Mucosa of descending colon (tissue), 3 donors: ENCODE data around the gene NUDT3. TPM values are rescaled to one million over a fixed set of nuclear protein-coding genes. Genes with fewer than 3 reads are reported as not detected.

Experiments
- ATAC-seq: fragments of 200-7000 bp; cut with Tn5 transposase; one replicate; pipeline ENCODE4 v1.9.1; 2020; ENCODE audit warnings: mild to moderate bottlenecking, moderate library complexity
- DNase-seq, 3 donors: peaks; one replicate each; pipeline ENCODE4 v3.0.0-alpha.2; 2020
- H3K36me3 ChIP-seq: fragments of 200-600 bp; one replicate; pipeline ENCODE4 v1.8.0; 2021; ENCODE audit warnings: low read depth, mild to moderate bottlenecking
- H3K4me1 ChIP-seq: fragments of 200-600 bp; one replicate; pipeline ENCODE4 v1.8.0; 2021; ENCODE audit warnings: low read depth, mild to moderate bottlenecking
- H3K4me3 ChIP-seq: fragments of 200-600 bp; one replicate; pipeline ENCODE4 v1.8.0; 2021; ENCODE audit warnings: mild to moderate bottlenecking
- H3K9me3 ChIP-seq: fragments of 200-600 bp; one replicate; pipeline ENCODE4 v1.8.0; 2021; ENCODE audit warnings: mild to moderate bottlenecking
- intact Hi-C, 2 donors: fragments of 100-400 bp; cut with DNase I in 1 of 2; cut with micrococcal nuclease in 1 of 2; formaldehyde crosslinking; loops; one replicate each; pipeline versions ENCODE4 v1.11.0 to v1.11.1; 2022; cut with DNase I, micrococcal nuclease
- microRNA-seq: library from miRNA; unstranded; fragments of <30 nt; microRNA quantifications from one replicate; pipeline ENCODE4, GENCODE V29; 2019
- total RNA-seq, 3 donors: library from RNA; stranded (reverse); fragmentation: NEBNext Ultra II Directional in 2 of 3; extraction: Animal tissue kit (Norgen Biotek cat#: 25700) in 2 of 3; gene quantifications; one replicate each; pipeline versions ENCODE4 v1.2.1 to v1.2.4, GENCODE V29; 2021 to 2023
- TF ChIP-seq, protein P1 (sequence below): fragments of 200-600 bp; IDR thresholded peaks from one replicate; pipeline ENCODE4 v1.8.0; 2022; ENCODE audit warnings: antibody characterized with exemption, mild to moderate bottlenecking
- donor health status: DM: no; HTN: no; CAD: no; lungs with moderate emphysema.
- donor health status: DM: no; HTN: no; CAD: no.
- donor health status: DM: no; HTN: yes; CAD: no.

The NUDT3 gene
- total RNA-seq, 3 donors from 2014 or later, result 19.1 to 48.7 (median 26.7) TPM

DNA sequence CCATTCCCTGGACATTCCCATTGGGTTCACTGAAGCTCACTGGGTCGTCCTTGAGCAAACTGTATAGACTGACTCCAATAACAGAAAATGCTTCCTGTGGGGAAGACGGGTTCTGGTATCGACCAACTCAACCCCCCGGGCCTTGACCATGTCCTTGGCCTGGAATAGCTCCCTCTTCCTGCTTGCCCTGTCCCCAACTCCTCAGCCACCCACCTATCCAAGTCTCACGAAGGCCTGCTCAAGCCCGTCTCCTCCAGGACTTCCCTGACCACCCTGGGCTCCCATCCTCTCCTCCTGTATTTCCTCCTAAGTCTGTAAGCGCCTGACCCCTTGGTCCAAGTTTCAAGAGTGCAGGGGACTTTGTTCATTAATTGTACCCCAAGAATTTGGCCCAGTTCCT is 158.6 kb downstream of the NUDT3 start:
- no peaks in the 10 kb centered on the region for H3K4me1 ChIP-seq
- intact Hi-C loops, result no loop called here
- TF ChIP-seq, protein P1, sequence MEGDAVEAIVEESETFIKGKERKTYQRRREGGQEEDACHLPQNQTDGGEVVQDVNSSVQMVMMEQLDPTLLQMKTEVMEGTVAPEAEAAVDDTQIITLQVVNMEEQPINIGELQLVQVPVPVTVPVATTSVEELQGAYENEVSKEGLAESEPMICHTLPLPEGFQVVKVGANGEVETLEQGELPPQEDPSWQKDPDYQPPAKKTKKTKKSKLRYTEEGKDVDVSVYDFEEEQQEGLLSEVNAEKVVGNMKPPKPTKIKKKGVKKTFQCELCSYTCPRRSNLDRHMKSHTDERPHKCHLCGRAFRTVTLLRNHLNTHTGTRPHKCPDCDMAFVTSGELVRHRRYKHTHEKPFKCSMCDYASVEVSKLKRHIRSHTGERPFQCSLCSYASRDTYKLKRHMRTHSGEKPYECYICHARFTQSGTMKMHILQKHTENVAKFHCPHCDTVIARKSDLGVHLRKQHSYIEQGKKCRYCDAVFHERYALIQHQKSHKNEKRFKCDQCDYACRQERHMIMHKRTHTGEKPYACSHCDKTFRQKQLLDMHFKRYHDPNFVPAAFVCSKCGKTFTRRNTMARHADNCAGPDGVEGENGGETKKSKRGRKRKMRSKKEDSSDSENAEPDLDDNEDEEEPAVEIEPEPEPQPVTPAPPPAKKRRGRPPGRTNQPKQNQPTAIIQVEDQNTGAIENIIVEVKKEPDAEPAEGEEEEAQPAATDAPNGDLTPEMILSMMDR, result no peak
- ATAC-seq (no peak), DNase-seq (peak in 1 of 3 donors; percentile 34)
- no peaks in the 10 kb centered on the region for H3K9me3 ChIP-seq
- H3K4me3 ChIP-seq, result no peak overlapping the region
- no peaks in the 10 kb centered on the region for H3K36me3 ChIP-seq

DNA sequence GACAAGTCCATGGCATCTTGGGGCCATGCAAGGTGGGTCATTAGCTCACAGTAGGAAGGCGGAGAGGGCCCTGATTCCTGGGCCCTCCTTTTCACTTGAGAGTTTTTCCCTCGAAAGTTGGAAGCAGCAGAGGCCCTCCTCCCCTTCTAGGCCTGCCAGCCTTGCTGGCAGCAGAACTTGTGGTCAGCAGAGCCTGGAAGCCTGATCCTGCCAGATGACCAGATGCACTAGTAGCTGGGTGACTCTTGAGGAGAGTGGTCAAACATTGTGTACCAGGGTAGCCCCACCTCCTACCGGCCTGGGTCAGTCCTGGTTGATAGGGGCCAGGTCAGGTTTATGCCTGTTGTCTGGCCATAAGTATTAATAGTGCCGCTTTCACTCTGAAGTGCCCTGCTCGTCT is 159.6 kb downstream of the NUDT3 start:
- H3K4me3 ChIP-seq, result no peak overlapping the region
- no peaks in the 10 kb centered on the region for H3K9me3 ChIP-seq
- intact Hi-C loops, result no loop called here
- DNase-seq (no peak), ATAC-seq (no peak)
- no peaks in the 10 kb centered on the region for H3K36me3 ChIP-seq
- H3K4me1 ChIP-seq, result no peaks in the 10 kb centered on the region
- TF ChIP-seq, protein P1, result no peak

DNA sequence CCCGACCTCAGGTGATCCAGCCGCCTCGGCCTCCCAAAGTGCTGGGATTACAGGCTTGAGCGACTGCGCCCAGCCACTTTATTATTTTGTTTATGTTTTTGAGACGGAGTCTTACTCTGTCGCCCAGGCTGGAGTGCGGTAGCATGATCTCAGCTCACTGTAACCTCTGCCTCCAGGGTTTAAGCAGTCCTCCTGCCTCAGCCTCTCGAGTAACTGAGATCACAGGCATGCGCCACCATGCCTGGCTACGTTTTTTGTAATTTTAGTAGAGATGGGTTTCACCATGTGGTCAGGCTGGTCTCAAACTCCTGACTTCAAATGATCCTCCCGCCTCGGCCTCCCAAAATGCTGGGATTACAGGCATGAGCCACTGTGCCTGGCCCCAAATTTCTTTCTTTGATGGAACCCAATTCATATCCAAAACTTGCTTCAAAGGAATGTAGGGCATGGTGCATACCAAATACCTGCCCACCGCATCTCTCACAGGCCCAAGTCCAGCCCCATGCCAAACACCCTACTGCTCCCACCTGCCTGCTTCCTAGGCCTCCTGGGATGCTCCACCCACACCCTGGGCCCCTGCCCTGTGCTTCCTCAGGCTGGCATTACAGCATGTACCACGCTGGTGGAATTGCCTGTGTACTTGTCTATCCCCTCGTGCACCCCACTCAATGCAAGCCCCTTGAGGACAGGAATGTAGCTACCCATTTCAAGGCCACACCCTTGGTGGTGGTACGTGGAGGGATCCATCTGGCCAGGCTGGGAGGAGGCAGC is 160.7 kb downstream of the NUDT3 start:
- intact Hi-C loops, result no loop called here
- Histone ChIP-seq H3K4me3 (no peak overlapping the region), H3K9me3 (no peaks in the 10 kb centered on the region), H3K36me3 (no peaks in the 10 kb centered on the region), H3K4me1 (no peaks in the 10 kb centered on the region)
- DNase-seq (no peak), ATAC-seq (no peak)
- TF ChIP-seq, protein P1, result no peak

DNA sequence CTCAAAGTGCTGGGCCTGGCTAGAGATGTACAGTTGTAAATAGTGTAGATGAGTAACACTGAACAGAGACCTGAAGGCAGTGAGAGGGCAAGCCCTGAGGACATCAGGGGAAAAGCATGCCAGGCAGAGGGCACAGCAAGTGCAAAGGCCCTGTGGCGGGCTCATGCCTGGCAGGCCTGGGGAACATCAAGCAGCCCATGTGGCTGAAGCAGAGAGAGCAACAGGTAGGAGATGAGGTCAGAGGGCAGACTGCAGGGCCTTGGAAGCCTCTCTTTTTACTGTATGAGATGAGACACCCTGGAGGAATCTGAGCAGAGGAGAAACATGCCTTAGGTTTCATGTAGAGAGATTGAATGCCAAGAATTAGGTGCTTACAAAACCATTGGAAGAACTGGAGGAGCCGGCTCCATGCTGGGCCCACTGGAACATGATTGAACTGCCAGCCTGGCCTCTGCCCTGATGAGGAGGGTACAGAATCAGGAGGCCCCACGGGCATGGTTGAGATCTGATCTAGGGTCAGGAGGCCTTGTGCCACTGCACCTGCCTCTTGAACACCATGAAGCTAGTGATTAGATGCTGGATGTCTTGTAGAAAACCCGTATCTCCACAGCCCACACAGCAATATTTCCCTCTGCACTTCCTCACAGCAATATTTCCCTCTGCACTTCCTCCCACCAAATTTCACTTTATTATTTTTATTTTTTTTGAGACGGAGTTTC is 161.7 kb downstream of the NUDT3 start:
- Histone ChIP-seq H3K4me3 (no peak overlapping the region), H3K4me1 (no peaks in the 10 kb centered on the region), H3K9me3 (no peaks in the 10 kb centered on the region), H3K36me3 (no peaks in the 10 kb centered on the region)
- TF ChIP-seq, protein P1, result no peak
- DNase-seq (no peak), ATAC-seq (no peak)
- intact Hi-C loops, result no loop called here

DNA sequence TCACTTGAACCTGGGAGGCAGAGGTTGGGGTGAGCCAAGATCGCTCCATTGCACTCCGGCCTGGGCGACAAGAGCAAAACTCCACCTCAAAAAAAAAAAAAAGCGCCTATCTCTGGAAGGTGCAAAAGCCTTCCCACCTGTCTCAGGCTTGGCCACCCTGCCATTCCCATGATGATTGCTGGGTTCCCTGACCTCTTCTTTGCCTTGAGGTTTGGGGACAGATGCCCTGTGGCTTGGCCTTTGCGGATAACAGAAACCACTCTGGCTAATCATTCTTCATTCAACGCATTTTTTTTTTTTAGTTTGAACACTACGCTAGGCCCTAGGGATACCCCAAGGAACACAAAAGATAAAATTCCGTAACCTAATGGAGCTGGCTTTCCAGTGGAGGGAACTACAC is 162.6 kb downstream of the NUDT3 start:
- no peaks in the 10 kb centered on the region for H3K9me3 ChIP-seq
- no peak overlapping the region for H3K4me3 ChIP-seq
- H3K4me1 ChIP-seq, result no peaks in the 10 kb centered on the region
- TF ChIP-seq, protein P1, result no peak
- DNase-seq, result no peak
- no peaks in the 10 kb centered on the region for H3K36me3 ChIP-seq
- intact Hi-C loops, result no loop called here
- no peak for ATAC-seq

Small RNAs within 50 kb of the gene (microRNA-seq; reads per million reads assigned to microRNA genes)
- gene MIR6835, result not detected

Other genes with a start within 250 kb of the NUDT3 start
- gene GRM4, start 246.6 kb downstream of the NUDT3 start, total RNA-seq, result under 1 TPM in 2 of 3 donors, not detected in 1; 0.22 to 0.25 TPM
- 100 to 1,000 TPM in 2 of 3 donors, 10 to 100 TPM in 1; 49.4 to 176 (median 124) TPM for gene HMGA1, start 155.8 kb downstream of the NUDT3 start, total RNA-seq
- 10 to 100 TPM in 2 of 3 donors, 1 to 10 TPM in 1; 6.5 to 15.1 (median 11.2) TPM for gene SMIM29, start 143.7 kb downstream of the NUDT3 start, total RNA-seq
- 1,000 to 10,000 TPM in 2 of 3 donors, 100 to 1,000 TPM in 1; 999 to 1,006 (median 1,004) TPM for gene RPS10, start 33.4 kb upstream of the NUDT3 start, total RNA-seq
- 1 to 10 TPM in 1 of 3 donors, under 1 TPM in 2; 0.41 to 1.9 (median 0.67) TPM for gene PACSIN1, start 73.4 kb upstream of the NUDT3 start, total RNA-seq
- 10 to 100 TPM; 13.8 to 49.1 (median 38.2) TPM for gene SPDEF, start 163.7 kb upstream of the NUDT3 start, total RNA-seq